HFFc6 (cell line): ENCODE results near the gene TMEM62. TPM values are rescaled to one million over a fixed set of nuclear protein-coding genes. Genes with fewer than 3 reads are reported as not detected.
"Not testable (repeated sequence)": the region's sequence is repeated elsewhere in the genome, so short reads cannot be mapped to it uniquely, and the experiment has no call there.

Experiments used
- DNase-seq: peaks from one replicate; pipeline ENCODE4 v3.0.0-alpha.2; 2018
- H3K27ac Mint-ChIP-seq: 2 replicates; pipeline ENCODE4 v1.8.0; 2020; ENCODE audit warnings: mild to moderate bottlenecking, mixed read lengths
- H3K27me3 Mint-ChIP-seq: 2 replicates; pipeline ENCODE4 v1.8.0; 2021; ENCODE audit warnings: mild to moderate bottlenecking, moderate library complexity, mixed read lengths; ENCODE audit not compliant: insufficient read depth
- H3K36me3 Mint-ChIP-seq: 2 replicates; pipeline ENCODE4 v1.8.0; 2021; ENCODE audit warnings: low read depth, mixed read lengths
- H3K4me1 Mint-ChIP-seq: 2 replicates; pipeline ENCODE4 v1.8.0; 2020; ENCODE audit warnings: low read depth, mixed read lengths
- H3K4me3 Mint-ChIP-seq: 2 replicates; pipeline ENCODE4 v1.8.0; 2020; ENCODE audit warnings: mild to moderate bottlenecking, moderate library complexity, mixed read lengths
- H3K9me3 Mint-ChIP-seq: 2 replicates; pipeline ENCODE4 v1.8.0; 2020; ENCODE audit warnings: mild to moderate bottlenecking, mixed read lengths
- CTCF ChIP-seq: fragments of 200-600 bp; sonication (generic); IDR thresholded peaks from 2 replicates; pipeline ENCODE4 v1.5.0; 2021; ENCODE audit warnings: antibody characterized with exemption, mild to moderate bottlenecking
- total RNA-seq, 6 experiments: library from RNA; stranded (reverse); fragmentation: NEBNext Ultra II Directional; extraction: Animal tissue kit (Norgen Biotek cat#: 25700); gene quantifications; 2 replicates in 1 of 6; 3 replicates in 5 of 6; pipeline ENCODE4 v1.2.3, GENCODE V29; 2021

The TMEM62 gene
- total RNA-seq, 6 experiments from 2014 or later: 8.2 to 12.1 (median 11.2) TPM

- Mint-ChIP-seq H3K27ac (no peak overlapping the region), H3K27me3 (peaks cover 12% of the 10 kb centered on the region), H3K36me3 (no peaks in the 10 kb centered on the region), H3K4me1 (peaks cover 18% of the 10 kb centered on the region), H3K9me3 (no peaks in the 10 kb centered on the region), H3K4me3 (no peak overlapping the region)
- no peak for DNase-seq
- TF ChIP-seq CTCF: no peak
Measured at GRCh38 chr15:43118829-43119228, 14.6 kb upstream of the TMEM62 start.

- Mint-ChIP-seq H3K27me3 (peaks cover 6% of the 10 kb centered on the region), H3K27ac (peak overlapping the region; percentile 94; the same call in 1 of the 2 replicates), H3K4me3 (no peak overlapping the region), H3K36me3 (no peaks in the 10 kb centered on the region), H3K9me3 (no peaks in the 10 kb centered on the region), H3K4me1 (peaks cover 21% of the 10 kb centered on the region)
- no peak for DNase-seq
- TF ChIP-seq CTCF: no peak
Measured at GRCh38 chr15:43121863-43122262, 11.5 kb upstream of the TMEM62 start.

GRCh38 chr15:43125100-43125661, 8.2 kb upstream of the TMEM62 start:
- Mint-ChIP-seq H3K9me3 (peaks cover 11% of the 10 kb centered on the region), H3K36me3 (no peaks in the 10 kb centered on the region; the same call in 1 of the 2 replicates), H3K4me3 (no peak overlapping the region), H3K27ac (no peak overlapping the region), H3K27me3 (no peaks in the 10 kb centered on the region; the same call in 1 of the 2 replicates), H3K4me1 (peaks cover 21% of the 10 kb centered on the region)
- TF ChIP-seq CTCF: no peak
- DNase-seq: no peak

GRCh38 chr15:43126356-43126755, 7.0 kb upstream of the TMEM62 start:
- Mint-ChIP-seq H3K4me3 (no peak overlapping the region), H3K27me3 (no peaks in the 10 kb centered on the region; the same call in 1 of the 2 replicates), H3K36me3 (no peaks in the 10 kb centered on the region; the same call in 1 of the 2 replicates), H3K9me3 (peaks cover 11% of the 10 kb centered on the region), H3K4me1 (peaks cover 21% of the 10 kb centered on the region), H3K27ac (no peak overlapping the region)
- DNase-seq: no peak
- no peak for TF ChIP-seq CTCF

- Mint-ChIP-seq H3K36me3 (no peaks in the 10 kb centered on the region; the same call in 1 of the 2 replicates), H3K27ac (no peak overlapping the region), H3K9me3 (peaks cover 11% of the 10 kb centered on the region), H3K4me1 (peaks cover 20% of the 10 kb centered on the region), H3K4me3 (no peak overlapping the region), H3K27me3 (no peaks in the 10 kb centered on the region; the same call in 1 of the 2 replicates)
- DNase-seq: no peak
- TF ChIP-seq CTCF: no peak
Measured at GRCh38 chr15:43127752-43128151, 5.6 kb upstream of the TMEM62 start.

- not testable (repeated sequence) for H3K27me3 Mint-ChIP-seq, H3K36me3 Mint-ChIP-seq, H3K27ac Mint-ChIP-seq, H3K4me3 Mint-ChIP-seq, DNase-seq
- H3K9me3 Mint-ChIP-seq: peaks cover 11% of the 10 kb centered on the region
- peaks cover 18% of the 10 kb centered on the region for H3K4me1 Mint-ChIP-seq
Measured at GRCh38 chr15:43128174-43128979, 5.0 kb upstream of the TMEM62 start.
